H1 (cell line): ENCODE results near the gene ARMH3. TPM values are rescaled to one million over a fixed set of nuclear protein-coding genes. Genes with fewer than 3 reads are reported as not detected.

Experiments used
- CTCF ChIA-PET: fragments of 300-600 bp; sonication (Branson Sonifier 250); formaldehyde crosslinking; loops from one replicate; lab custom pipeline; 2021; ENCODE audit not compliant: partially characterized antibody; lab: Charles Lee
- POLR2A ChIA-PET: fragments of 300-600 bp; sonication (Branson Sonifier 250); formaldehyde crosslinking; loops from one replicate; lab custom pipeline; 2021; ENCODE audit warnings: inconsistent platforms; ENCODE audit not compliant: partially characterized antibody; lab: Charles Lee
- DNase-seq, 2 experiments: peaks; one replicate each; pipeline versions ENCODE4 v3.0.0 to v3.0.0-alpha.2; 2010 to 2022; ENCODE audit warnings: low spot score in 2 of 2, low read depth in 1 of 2, mixed read lengths in 1 of 2
- FAIRE-seq: peaks from 2 replicates; lab custom pipeline; 2011; peaks lifted over from hg19 to GRCh38; lab: Jason Lieb, UNC
- H2AFZ ChIP-seq: 2 replicates; pipeline ENCODE4 v1.8.1; 2012; ENCODE audit warnings: low read length, inconsistent platforms
- H2AK5ac ChIP-seq: 2 replicates; pipeline ENCODE4 v1.6.1; 2013; ENCODE audit warnings: low read depth, low read length
- H2BK120ac ChIP-seq: replicated peaks from 2 replicates; pipeline ENCODE3; 2013; ENCODE audit warnings: low read depth, low read length, inconsistent platforms
- H2BK12ac ChIP-seq: 2 replicates; pipeline ENCODE4 v1.6.1; 2013; ENCODE audit warnings: low read depth, low read length
- H2BK15ac ChIP-seq: 2 replicates; pipeline ENCODE4 v1.6.1; 2013; ENCODE audit warnings: low read length
- H2BK20ac ChIP-seq: 2 replicates; pipeline ENCODE4 v1.6.1; 2013; ENCODE audit warnings: low read length
- H2BK5ac ChIP-seq: 2 replicates; pipeline ENCODE4 v1.6.1; 2013; ENCODE audit warnings: low read depth, low read length
- H3K14ac ChIP-seq: 2 replicates; pipeline ENCODE4 v1.6.1; 2013; ENCODE audit warnings: inconsistent platforms; ENCODE audit not compliant: insufficient read length
- H3K18ac ChIP-seq: 2 replicates; pipeline ENCODE4 v1.6.1; 2013; ENCODE audit warnings: low read length; ENCODE audit errors: extremely low read depth
- H3K23ac ChIP-seq: 2 replicates; pipeline ENCODE4 v1.6.1; 2013; ENCODE audit warnings: inconsistent platforms; ENCODE audit not compliant: insufficient read length
- H3K23me2 ChIP-seq: 2 replicates; pipeline ENCODE4 v1.6.1; 2013; ENCODE audit warnings: low read depth, low read length
- H3K27ac ChIP-seq: 2 replicates; pipeline ENCODE4 v1.6.1; 2011; ENCODE audit warnings: low read depth, low read length, inconsistent platforms
- H3K27me3 ChIP-seq, 4 experiments: replicated peaks in 1 of 4; 1 replicate in 1 of 4; 2 replicates in 3 of 4; pipeline versions ENCODE4 v1.6.1 to v1.8.1; 2011 to 2013; ENCODE audit warnings: low read length in 3 of 4, mild to moderate bottlenecking in 3 of 4, inconsistent platforms in 2 of 4, mixed read lengths in 2 of 4, moderate library complexity in 1 of 4; ENCODE audit not compliant: control insufficient read depth in 3 of 4, insufficient read depth in 3 of 4; ENCODE audit errors: extremely low read depth in 1 of 4
- H3K36me3 ChIP-seq, 4 experiments: 2 replicates each; pipeline versions ENCODE4 v1.6.1 to v1.8.1; 2011 to 2013; ENCODE audit warnings: mild to moderate bottlenecking in 4 of 4, low read length in 3 of 4, moderate library complexity in 2 of 4, control low read depth in 1 of 4, inconsistent platforms in 1 of 4; ENCODE audit not compliant: insufficient read depth in 4 of 4, control insufficient read depth in 2 of 4
- H3K4ac ChIP-seq: replicated peaks from 2 replicates; pipeline ENCODE3; 2013; ENCODE audit warnings: low read length, low read depth, mixed read lengths, inconsistent platforms; ENCODE audit not compliant: insufficient read length
- H3K4me1 ChIP-seq, 4 experiments: replicated peaks in 1 of 4; 1 replicate in 1 of 4; 2 replicates in 3 of 4; pipeline versions ENCODE4 v1.6.1 to v1.8.1; 2011 to 2013; ENCODE audit warnings: low read length in 3 of 4, inconsistent platforms in 2 of 4, mixed read lengths in 1 of 4; ENCODE audit not compliant: insufficient read depth in 4 of 4, control insufficient read depth in 3 of 4
- H3K4me2 ChIP-seq, 2 experiments: 2 replicates each; pipeline versions ENCODE4 v1.6.1 to v1.8.1; 2011 to 2013; ENCODE audit warnings: low read depth in 2 of 2, low read length in 2 of 2, control low read depth in 1 of 2, inconsistent platforms in 1 of 2, mild to moderate bottlenecking in 1 of 2; ENCODE audit not compliant: insufficient read depth in 1 of 2
- H3K4me3 ChIP-seq, 4 experiments: fragments of 200-600, 300-600 bp in 1 of 4; sonication (generic), shearing (Covaris generic), sonication (Bioruptor Twin) in 1 of 4; 2 replicates each; pipeline versions ENCODE4 v1.5.1 to v1.8.1; 2011 to 2016; ENCODE audit warnings: low read length in 4 of 4, low read depth in 3 of 4, control low read depth in 2 of 4, inconsistent platforms in 2 of 4, mild to moderate bottlenecking in 2 of 4, mixed read lengths in 1 of 4, moderate library complexity in 1 of 4; ENCODE audit not compliant: insufficient read depth in 2 of 4; ENCODE audit errors: extremely low read depth in 1 of 4
- H3K56ac ChIP-seq: replicated peaks from 2 replicates; pipeline ENCODE3; 2013; ENCODE audit warnings: low read depth, mild to moderate bottlenecking, mixed read lengths, low read length, inconsistent platforms; ENCODE audit not compliant: insufficient read length
- H3K79me1 ChIP-seq: 2 replicates; pipeline ENCODE4 v1.6.1; 2013; ENCODE audit warnings: low read depth, low read length, control low read depth
- H3K79me2 ChIP-seq, 2 experiments: 2 replicates each; pipeline versions ENCODE4 v1.6.1 to v1.8.1; 2012 to 2013; ENCODE audit warnings: low read length in 2 of 2, mild to moderate bottlenecking in 2 of 2, inconsistent platforms in 1 of 2; ENCODE audit not compliant: insufficient read depth in 2 of 2, control insufficient read depth in 1 of 2
- H3K9ac ChIP-seq, 4 experiments: replicated peaks in 1 of 4; 1 replicate in 1 of 4; 2 replicates in 3 of 4; pipeline versions ENCODE4 v1.6.1 to v1.8.1; 2011 to 2013; ENCODE audit warnings: low read depth in 3 of 4, low read length in 3 of 4, control low read depth in 2 of 4, mild to moderate bottlenecking in 2 of 4, moderate library complexity in 2 of 4, inconsistent platforms in 1 of 4; ENCODE audit errors: extremely low read depth in 1 of 4
- H3K9me3 ChIP-seq, 2 experiments: 2 replicates each; pipeline versions ENCODE4 v1.6.1 to v1.8.1; 2012 to 2013; ENCODE audit warnings: mild to moderate bottlenecking in 2 of 2, moderate library complexity in 2 of 2, control low read depth in 1 of 2, inconsistent platforms in 1 of 2, low read depth in 1 of 2, low read length in 1 of 2, mixed read lengths in 1 of 2; ENCODE audit not compliant: insufficient read depth in 2 of 2
- H4K20me1 ChIP-seq, 2 experiments: replicated peaks in 1 of 2; 2 replicates each; pipeline versions ENCODE3 to v1.8.1; 2011 to 2013; ENCODE audit warnings: inconsistent platforms in 2 of 2, low read length in 2 of 2, mild to moderate bottlenecking in 1 of 2; ENCODE audit not compliant: insufficient read depth in 2 of 2, control insufficient read depth in 1 of 2
- H4K5ac ChIP-seq: 2 replicates; pipeline ENCODE4 v1.6.1; 2013; ENCODE audit warnings: low read length, low read depth, mixed read lengths, inconsistent platforms; ENCODE audit not compliant: insufficient read length
- H4K8ac ChIP-seq: 2 replicates; pipeline ENCODE4 v1.8.0; 2013; ENCODE audit warnings: mild to moderate bottlenecking, moderate library complexity, low read length, inconsistent platforms; ENCODE audit not compliant: insufficient read depth; ENCODE audit errors: extremely low read depth
- H4K91ac ChIP-seq: replicated peaks from 2 replicates; pipeline ENCODE3; 2013; ENCODE audit warnings: low read length, mixed read lengths, inconsistent platforms; ENCODE audit not compliant: insufficient read length
- BRCA1 ChIP-seq: IDR thresholded peaks from 2 replicates; pipeline ENCODE4 v1.6.1; 2012; ENCODE audit warnings: low read depth, low read length, improper control_type of control experiment
- RFX5 ChIP-seq: IDR thresholded peaks from 2 replicates; pipeline ENCODE4 v1.6.1; 2011; ENCODE audit warnings: low read depth, low read length, improper control_type of control experiment, borderline replicate concordance
- WGBS, 2 experiments: shearing (Covaris generic) in 1 of 2; methylation state at CpG; one replicate each; pipeline versions ENCODE4 v1.1.6 to v1.1.7; 2013 to 2015; ENCODE audit warnings: low lambda C conversion rate in 2 of 2, mixed read lengths in 2 of 2, inconsistent platforms in 1 of 2, low coverage in 1 of 2, missing lambda C conversion rate in 1 of 2; ENCODE audit not compliant: insufficient replicate concordance in 2 of 2, insufficient coverage in 1 of 2, insufficient read length in 1 of 2; ENCODE audit errors: extremely low coverage in 1 of 2, missing lambda C conversion rate in 1 of 2; 5-methylcytosine and 5-hydroxymethylcytosine counted together
- polyA plus RNA-seq, 7 experiments: library from polyadenylated mRNA; depleted of rRNA in 3 of 7; stranded (reverse) in 5 of 7; unstranded in 2 of 7; fragments of >200 nt in 5 of 7; fragments of 200-250 nt in 2 of 7; gene quantifications; 1 replicate in 5 of 7; 2 replicates in 1 of 7; 4 replicates in 1 of 7; pipeline versions ENCODE4 v1.2.1 to v1.2.3, GENCODE V29; 2011 to 2013; ENCODE audit warnings: missing spikeins in 2 of 7, mixed read lengths in 2 of 7
- total RNA-seq: library from RNA; stranded (reverse); fragmentation: NEBNext Ultra II Directional; extraction: Animal tissue kit (Norgen Biotek cat#: 25700); gene quantifications from 2 replicates; pipeline ENCODE4 v1.2.1, GENCODE V29; 2021
- TF ChIP-seq, protein P1 (sequence below): IDR thresholded peaks from 2 replicates; pipeline ENCODE4 v1.6.1; 2012; ENCODE audit warnings: low read length, inconsistent platforms

Gene ARMH3
- total and polyA plus RNA-seq, 2 of the 8 experiments (the other 6 are each of a cell fraction or from before 2014, with no cell fraction given) = 11.6 to 18.3 TPM

- no peaks in the 10 kb centered on the region for H3K79me2 ChIP-seq
- TF ChIP-seq, protein P1, sequence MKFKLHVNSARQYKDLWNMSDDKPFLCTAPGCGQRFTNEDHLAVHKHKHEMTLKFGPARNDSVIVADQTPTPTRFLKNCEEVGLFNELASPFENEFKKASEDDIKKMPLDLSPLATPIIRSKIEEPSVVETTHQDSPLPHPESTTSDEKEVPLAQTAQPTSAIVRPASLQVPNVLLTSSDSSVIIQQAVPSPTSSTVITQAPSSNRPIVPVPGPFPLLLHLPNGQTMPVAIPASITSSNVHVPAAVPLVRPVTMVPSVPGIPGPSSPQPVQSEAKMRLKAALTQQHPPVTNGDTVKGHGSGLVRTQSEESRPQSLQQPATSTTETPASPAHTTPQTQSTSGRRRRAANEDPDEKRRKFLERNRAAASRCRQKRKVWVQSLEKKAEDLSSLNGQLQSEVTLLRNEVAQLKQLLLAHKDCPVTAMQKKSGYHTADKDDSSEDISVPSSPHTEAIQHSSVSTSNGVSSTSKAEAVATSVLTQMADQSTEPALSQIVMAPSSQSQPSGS = no peak
- TF ChIP-seq RFX5 (no peak), BRCA1 (no peak)
- no peak overlapping the region for H3K56ac ChIP-seq
- POLR2A ChIA-PET = no interaction called here
- H3K79me1 ChIP-seq = peaks cover 2% of the 10 kb centered on the region; the same call in 1 of the 2 replicates
- DNase-seq (no peak), FAIRE-seq (no peak)
- H2BK12ac ChIP-seq = no peak overlapping the region
- H4K20me1 ChIP-seq = peaks cover 4 to 11% of the 10 kb centered on the region in 2 experiments
- H3K9me3 ChIP-seq = no peaks in the 10 kb centered on the region
- no peak overlapping the region for H2BK15ac ChIP-seq
- H2BK5ac ChIP-seq = no peak overlapping the region; the same call in 1 of the 2 replicates
- no peak overlapping the region for H3K18ac ChIP-seq
- peaks cover 0 to 3% (median 1%) of the 10 kb centered on the region in 4 experiments; a peak in 1 of 7 replicates for H3K27me3 ChIP-seq
- no peak overlapping the region for H4K5ac ChIP-seq
- no peak overlapping the region for H2BK120ac ChIP-seq
- H3K27ac ChIP-seq = no peak overlapping the region
- CTCF ChIA-PET = no interaction called here
- peaks cover 0 to 5% (median 4%) of the 10 kb centered on the region in 4 experiments; a peak in 5 of 7 replicates for H3K4me1 ChIP-seq
- no peak overlapping the region for H2AFZ ChIP-seq
- no peaks in the 10 kb centered on the region; the same call in 1 of the 2 replicates for H3K23me2 ChIP-seq
- H2BK20ac ChIP-seq = no peak overlapping the region
- H4K91ac ChIP-seq = no peak overlapping the region
- no peaks in the 10 kb centered on the region for H3K36me3 ChIP-seq
- peak overlapping the region; percentile 51 to 86 for H3K4me2 ChIP-seq
- H3K4me3 ChIP-seq = peak overlapping the region; percentile 71 to 86 (median 77); a peak in 5 of 8 replicates
- H3K23ac ChIP-seq = no peak overlapping the region
- no peak overlapping the region for H3K14ac ChIP-seq
- H3K4ac ChIP-seq = no peak overlapping the region
- WGBS, 2 experiments = 95% methylated on average over 2 of the region's 2 CpGs; no CpG with 5 or more reads in 1 of the 2 experiments
- no peak overlapping the region for H4K8ac ChIP-seq
- no peak overlapping the region for H2AK5ac ChIP-seq
- H3K9ac ChIP-seq = no peak overlapping the region
These were observed 8.5 kb upstream of the ARMH3 start for GRCh38 chr10:102064503-102064867.
